Spinal cord (tissue), 10 donors: ENCODE data around the gene TBC1D14. TPM values are rescaled to one million over a fixed set of nuclear protein-coding genes. Genes with fewer than 3 reads are reported as not detected.

ENCODE experiments used
- DNase-seq, 6 donors: peaks; one replicate each; pipeline versions ENCODE4 v3.0.0 to v3.0.0-alpha.2; 2013 to 2015; ENCODE audit warnings: low spot score in 6 of 6, low read depth in 4 of 6
- H3K27ac ChIP-seq: one replicate; pipeline ENCODE4 v1.5.1; 2013; ENCODE audit warnings: low read depth, low read length, control low read depth
- H3K27me3 ChIP-seq: one replicate; pipeline ENCODE4 v1.6.1; 2013; ENCODE audit warnings: low read length; ENCODE audit not compliant: control insufficient read depth, insufficient read depth
- H3K36me3 ChIP-seq: one replicate; pipeline ENCODE4 v1.6.1; 2013; ENCODE audit warnings: low read length; ENCODE audit not compliant: control insufficient read depth, insufficient read depth
- H3K4me1 ChIP-seq: one replicate; pipeline ENCODE4 v1.6.1; 2013; ENCODE audit warnings: low read length; ENCODE audit not compliant: control insufficient read depth, insufficient read depth
- H3K4me3 ChIP-seq: one replicate; pipeline ENCODE4 v1.5.1; 2013; ENCODE audit warnings: low read depth, low read length, control low read depth
- H3K9me3 ChIP-seq: one replicate; pipeline ENCODE4 v1.6.1; 2013; ENCODE audit warnings: low read length; ENCODE audit not compliant: control insufficient read depth, insufficient read depth
- WGBS: methylation state at CpG from one replicate; pipeline ENCODE4 v1.1.5; 2013; ENCODE audit warnings: missing lambda C conversion rate; ENCODE audit not compliant: insufficient coverage; 5-methylcytosine and 5-hydroxymethylcytosine counted together
- polyA plus RNA-seq, 2 donors: library from polyadenylated mRNA; unstranded; fragments of 120-200 nt; gene quantifications; one replicate each; pipeline ENCODE4 v1.2.1, GENCODE V29; 2013; ENCODE audit not compliant: insufficient read length in 2 of 2
- total RNA-seq, 2 donors: library from RNA; depleted of rRNA in 1 of 2; stranded (reverse); fragments of 120-200 nt in 1 of 2; fragments of >200 nt in 1 of 2; gene quantifications; one replicate each; pipeline versions ENCODE4 v1.2.3 to v1.2.4, GENCODE V29; 2013 to 2014
- donor health status: healthy.

The TBC1D14 gene
- total and polyA plus RNA-seq, 4 donors: 73.7 to 104 (median 102) TPM

DNA sequence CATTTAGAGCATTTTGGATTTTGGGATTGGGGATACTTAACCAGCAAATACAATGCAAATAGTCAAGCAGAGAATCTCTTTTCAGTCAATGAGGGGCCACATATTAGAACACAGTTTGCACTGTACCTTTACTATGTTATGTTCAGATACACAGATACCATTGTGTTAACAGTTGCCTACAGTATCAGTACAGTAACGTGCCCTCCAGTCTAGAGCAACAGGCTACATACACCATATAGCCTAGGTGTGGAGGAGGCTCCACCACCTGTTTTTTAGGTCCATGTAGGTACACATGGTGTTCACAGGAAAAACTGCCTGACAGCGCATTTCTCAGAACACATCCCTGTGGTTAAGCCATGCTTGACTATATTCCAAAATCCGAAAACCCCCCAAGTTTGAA is 149.2 kb downstream of the TBC1D14 start:
- WGBS: no CpG with 5 or more reads among the region's 3 CpGs
- Histone ChIP-seq H3K27me3 (no peaks in the 10 kb centered on the region), H3K27ac (no peak overlapping the region), H3K4me1 (no peaks in the 10 kb centered on the region), H3K36me3 (peaks cover 66% of the 10 kb centered on the region), H3K4me3 (no peak overlapping the region), H3K9me3 (no peaks in the 10 kb centered on the region)
- DNase-seq: no peak

- H3K9me3 ChIP-seq: no peaks in the 10 kb centered on the region
- H3K27ac ChIP-seq: no peak overlapping the region
- H3K27me3 ChIP-seq: no peaks in the 10 kb centered on the region
- no peak overlapping the region for H3K4me3 ChIP-seq
- peaks cover 63% of the 10 kb centered on the region for H3K36me3 ChIP-seq
- no peaks in the 10 kb centered on the region for H3K4me1 ChIP-seq
- 82% methylated on average over 5 of the region's 11 CpGs for WGBS
- DNase-seq: no peak
These were observed 150.0 kb downstream of the TBC1D14 start for GRCh38 chr4:7059662-7060061.

DNA sequence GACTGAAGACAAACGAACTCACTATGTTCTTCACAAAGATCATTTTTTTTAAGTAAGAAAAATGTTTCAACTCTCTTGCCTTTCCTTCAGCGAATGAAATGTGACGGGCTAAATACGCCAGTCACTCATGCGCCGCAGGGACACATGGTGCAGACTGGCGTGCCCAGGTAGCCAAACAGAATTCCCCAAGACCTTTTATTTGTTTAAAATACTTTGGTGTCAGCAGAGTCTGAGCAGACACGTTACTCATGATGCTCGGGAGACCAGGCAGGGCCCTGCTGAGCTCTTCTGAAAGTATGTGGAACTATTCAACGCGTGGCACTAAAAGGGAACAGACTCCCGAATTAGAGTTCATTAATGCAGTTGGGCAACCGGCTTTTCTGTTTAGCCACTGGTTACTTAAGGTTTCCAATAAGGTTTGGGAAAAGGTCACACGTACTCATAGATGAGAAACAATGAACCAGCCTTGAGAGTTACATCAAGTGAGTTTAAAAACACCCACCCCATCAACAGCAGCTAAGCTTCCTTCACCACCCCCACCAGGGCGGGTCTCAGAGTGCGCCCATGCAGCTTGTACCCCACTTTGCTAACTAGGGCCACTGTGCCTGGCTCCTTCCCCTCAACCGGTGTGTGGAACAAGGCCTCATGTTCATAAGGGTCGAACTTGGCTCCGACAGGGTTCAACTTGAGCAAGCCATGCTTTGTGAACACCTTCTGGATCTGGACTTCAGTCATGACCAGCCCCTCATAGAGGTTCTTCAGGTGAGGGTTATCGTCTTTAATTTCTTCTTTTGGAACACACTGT is 150.9 kb downstream of the TBC1D14 start:
- no peaks in the 10 kb centered on the region for H3K4me1 ChIP-seq
- H3K27ac ChIP-seq: no peak overlapping the region
- DNase-seq: no peak
- peaks cover 58% of the 10 kb centered on the region for H3K36me3 ChIP-seq
- H3K4me3 ChIP-seq: no peak overlapping the region
- H3K27me3 ChIP-seq: no peaks in the 10 kb centered on the region
- WGBS: 94% methylated on average over 15 of the region's 20 CpGs
- H3K9me3 ChIP-seq: no peaks in the 10 kb centered on the region

- peaks cover 48% of the 10 kb centered on the region for H3K36me3 ChIP-seq
These were observed 152.2 kb downstream of the TBC1D14 start for GRCh38 chr4:7061815-7062214.

GRCh38 chr4:7062816-7063215 is 153.2 kb downstream of the TBC1D14 start:
- Histone ChIP-seq H3K4me1 (peaks cover 10% of the 10 kb centered on the region), H3K9me3 (no peaks in the 10 kb centered on the region), H3K27me3 (no peaks in the 10 kb centered on the region), H3K27ac (no peak overlapping the region), H3K4me3 (no peak overlapping the region), H3K36me3 (peaks cover 47% of the 10 kb centered on the region)
- DNase-seq: no peak
- WGBS: no CpG with 5 or more reads among the region's 4 CpGs

More at GRCh38 chr4:7061815-7062214, 152.2 kb downstream of the TBC1D14 start:
- H3K27me3 ChIP-seq: no peaks in the 10 kb centered on the region
- WGBS: 94% methylated on average over 4 of the region's 6 CpGs
- H3K9me3 ChIP-seq: no peaks in the 10 kb centered on the region
- DNase-seq: no peak
- H3K27ac ChIP-seq: no peak overlapping the region
- H3K4me3 ChIP-seq: no peak overlapping the region
- H3K4me1 ChIP-seq: peaks cover 5% of the 10 kb centered on the region

DNA sequence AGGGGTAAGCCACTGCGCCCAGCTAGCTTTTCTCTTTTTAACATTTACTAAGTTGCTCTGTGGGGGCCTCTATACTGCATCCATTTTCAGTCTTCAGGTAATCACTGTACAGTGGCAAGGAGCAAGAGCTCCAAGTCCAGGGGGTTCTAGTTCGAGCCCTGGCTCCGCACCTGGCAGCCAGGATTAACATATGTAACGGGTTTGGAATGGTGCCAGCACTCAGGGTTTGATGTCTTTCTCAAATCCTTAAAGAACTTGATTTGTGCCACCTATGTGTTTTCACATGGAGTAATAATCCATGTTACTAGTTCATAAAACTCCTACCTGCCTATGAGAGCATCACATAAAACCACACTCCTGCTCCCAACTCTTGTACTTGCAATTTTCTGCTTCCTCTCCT is 153.7 kb downstream of the TBC1D14 start:
- Histone ChIP-seq H3K4me1 (peaks cover 11% of the 10 kb centered on the region), H3K27ac (no peak overlapping the region), H3K4me3 (no peak overlapping the region), H3K9me3 (no peaks in the 10 kb centered on the region), H3K27me3 (no peaks in the 10 kb centered on the region), H3K36me3 (peaks cover 47% of the 10 kb centered on the region)
- no peak for DNase-seq
- WGBS: 89% methylated on average over 3 of the region's 4 CpGs

DNA sequence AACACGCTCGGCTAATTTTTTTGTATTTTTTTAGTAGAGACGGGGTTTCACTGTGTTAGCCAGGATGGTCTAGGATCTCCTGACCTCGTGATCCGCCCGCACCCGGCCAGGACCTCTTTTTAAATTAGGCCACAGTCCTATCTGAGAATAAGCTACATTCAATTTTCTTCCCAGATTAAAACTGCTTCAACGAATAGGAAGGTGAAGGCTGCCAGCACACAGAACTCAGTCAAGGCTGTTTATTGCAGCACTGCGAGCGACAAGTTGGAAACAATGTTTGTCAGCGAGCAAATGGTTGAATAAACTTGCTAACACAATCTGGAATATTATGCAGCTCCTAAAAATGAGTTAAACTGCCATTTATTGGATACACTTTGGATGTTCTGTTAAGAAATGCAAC is 156.4 kb downstream of the TBC1D14 start:
- Histone ChIP-seq H3K27ac (no peak overlapping the region), H3K4me1 (peaks cover 27% of the 10 kb centered on the region), H3K4me3 (no peak overlapping the region), H3K27me3 (no peaks in the 10 kb centered on the region), H3K36me3 (peaks cover 37% of the 10 kb centered on the region), H3K9me3 (no peaks in the 10 kb centered on the region)
- WGBS: 100% methylated on average over 6 of the region's 11 CpGs
- no peak for DNase-seq

DNA sequence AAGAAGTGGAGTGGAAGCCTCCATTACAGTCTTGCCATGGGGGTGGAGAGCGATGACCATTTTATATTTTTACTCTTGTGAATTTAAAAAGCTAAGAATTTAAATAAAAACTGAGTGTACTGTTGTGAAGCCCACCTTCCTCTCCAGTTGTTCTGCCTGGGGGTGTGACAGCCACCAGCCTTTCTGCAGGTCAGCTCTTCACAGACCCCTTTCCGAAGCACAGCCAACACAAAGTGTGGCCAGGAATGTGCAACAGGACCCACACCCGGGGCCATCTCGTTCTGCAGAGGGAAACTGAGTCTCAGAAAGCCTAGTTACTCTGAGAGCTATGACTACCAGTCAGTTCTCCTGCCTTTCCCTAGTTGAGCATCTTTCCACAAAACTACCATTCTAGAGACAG is 156.9 kb downstream of the TBC1D14 start:
- Histone ChIP-seq H3K4me3 (no peak overlapping the region), H3K36me3 (peaks cover 32% of the 10 kb centered on the region), H3K27ac (no peak overlapping the region), H3K27me3 (no peaks in the 10 kb centered on the region), H3K4me1 (peaks cover 28% of the 10 kb centered on the region), H3K9me3 (no peaks in the 10 kb centered on the region)
- WGBS: 82% methylated on average over 3 of the region's 4 CpGs
- DNase-seq: no peak

- no peaks in the 10 kb centered on the region for H3K27me3 ChIP-seq
- H3K9me3 ChIP-seq: no peaks in the 10 kb centered on the region
- 2% methylated on average over 13 of the region's 13 CpGs for WGBS
- H3K4me3 ChIP-seq: peak overlapping the region; percentile 85
- DNase-seq: no peak
- H3K36me3 ChIP-seq: peaks cover 26% of the 10 kb centered on the region
- H3K4me1 ChIP-seq: peaks cover 28% of the 10 kb centered on the region
- no peak overlapping the region for H3K27ac ChIP-seq
These were observed 157.5 kb downstream of the TBC1D14 start for GRCh38 chr4:7067126-7067451.
